Measurements from ENCODE around the gene ZNF282.

The ZNF282 gene

GRCh38 chr7:149195180-149196150 is at the start of gene ZNF282:
ZNF282 (plus strand) TSS chr7:149195546; CDS start chr7:149195590, 44 bp downstream.
- peaks cover 16% of the 10 kb centered on the region for H3K4me1 ChIP-seq (ENCODE audit: control insufficient read depth, insufficient read depth, low read length)
- H3K27me3 ChIP-seq (replicated peaks; ENCODE audit: control insufficient read depth, insufficient read depth, low read length), result no peaks in the 10 kb centered on the region
- peak within 1 kb of the TSS; percentile 99 for H3K9ac ChIP-seq (ENCODE audit: low read length)
- no peaks in the 10 kb centered on the region for H3K9me3 ChIP-seq (ENCODE audit: control insufficient read depth, low read length)
- peak within 1 kb of the TSS; percentile 95 for H3K4me3 ChIP-seq (ENCODE audit: low read length)
- peaks cover 24% of the 10 kb centered on the region for H3K36me3 ChIP-seq (ENCODE audit: control insufficient read depth, insufficient read depth, low read length, severe bottlenecking)
- DNase-seq (ENCODE audit: low read depth), result peak; percentile 96

DNA sequence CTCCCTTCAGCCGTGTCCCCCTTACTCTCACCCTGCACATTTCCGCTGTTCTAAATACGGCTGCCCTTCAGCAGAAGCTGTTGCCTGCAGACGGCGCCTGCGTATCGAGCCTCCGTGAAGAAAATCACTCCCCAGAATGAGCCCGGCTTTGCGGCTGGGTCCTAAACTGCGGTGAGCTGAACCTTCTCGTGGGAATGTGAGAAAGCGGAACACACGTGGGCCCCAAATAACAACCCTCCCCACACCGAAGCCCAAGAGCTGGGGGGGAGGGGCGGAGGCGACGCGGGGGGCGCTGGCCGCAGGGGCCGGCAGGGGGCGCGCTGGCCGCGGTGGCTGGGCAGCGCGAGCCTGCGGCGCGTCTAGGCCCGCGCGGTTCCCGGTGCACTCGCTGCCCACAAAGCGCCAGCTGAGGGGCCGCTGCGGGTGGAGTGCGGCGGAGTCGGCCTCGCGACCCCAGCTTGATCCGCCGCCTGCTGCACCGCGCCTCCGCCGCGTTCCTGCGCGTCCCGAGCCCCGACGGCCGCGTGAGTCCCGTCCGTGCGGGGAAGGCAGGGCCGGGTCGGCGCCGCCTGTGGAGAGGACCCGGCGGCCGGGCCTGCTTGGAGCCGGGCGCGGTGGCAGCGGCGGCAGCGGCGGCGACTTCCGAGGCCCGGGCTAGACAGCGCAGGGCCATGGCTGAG is 48.1 kb upstream of the ZNF282 start, which contains the start of gene ZNF398:
Gene ZNF398, plus strand, starts transcription at position 382 of the 680 bp plus-strand sequence. Its CDS starts 290 bp downstream, at position 672.
- peak; percentile 92 for DNase-seq (ENCODE audit: low read depth)
- Histone ChIP-seq H3K4me3 (ENCODE audit: low read length) (peak within 1 kb of the TSS; percentile 97), H3K9ac (ENCODE audit: low read length) (peak within 1 kb of the TSS; percentile 96), H3K4me1 (ENCODE audit: control insufficient read depth, insufficient read depth, low read length) (peaks cover 22% of the 10 kb centered on the region), H3K36me3 (ENCODE audit: control insufficient read depth, insufficient read depth, low read length, severe bottlenecking) (no peaks in the 10 kb centered on the region), H3K9me3 (ENCODE audit: control insufficient read depth, low read length) (no peaks in the 10 kb centered on the region), H3K27me3 (replicated peaks; ENCODE audit: control insufficient read depth, insufficient read depth, low read length) (no peaks in the 10 kb centered on the region)

DNA sequence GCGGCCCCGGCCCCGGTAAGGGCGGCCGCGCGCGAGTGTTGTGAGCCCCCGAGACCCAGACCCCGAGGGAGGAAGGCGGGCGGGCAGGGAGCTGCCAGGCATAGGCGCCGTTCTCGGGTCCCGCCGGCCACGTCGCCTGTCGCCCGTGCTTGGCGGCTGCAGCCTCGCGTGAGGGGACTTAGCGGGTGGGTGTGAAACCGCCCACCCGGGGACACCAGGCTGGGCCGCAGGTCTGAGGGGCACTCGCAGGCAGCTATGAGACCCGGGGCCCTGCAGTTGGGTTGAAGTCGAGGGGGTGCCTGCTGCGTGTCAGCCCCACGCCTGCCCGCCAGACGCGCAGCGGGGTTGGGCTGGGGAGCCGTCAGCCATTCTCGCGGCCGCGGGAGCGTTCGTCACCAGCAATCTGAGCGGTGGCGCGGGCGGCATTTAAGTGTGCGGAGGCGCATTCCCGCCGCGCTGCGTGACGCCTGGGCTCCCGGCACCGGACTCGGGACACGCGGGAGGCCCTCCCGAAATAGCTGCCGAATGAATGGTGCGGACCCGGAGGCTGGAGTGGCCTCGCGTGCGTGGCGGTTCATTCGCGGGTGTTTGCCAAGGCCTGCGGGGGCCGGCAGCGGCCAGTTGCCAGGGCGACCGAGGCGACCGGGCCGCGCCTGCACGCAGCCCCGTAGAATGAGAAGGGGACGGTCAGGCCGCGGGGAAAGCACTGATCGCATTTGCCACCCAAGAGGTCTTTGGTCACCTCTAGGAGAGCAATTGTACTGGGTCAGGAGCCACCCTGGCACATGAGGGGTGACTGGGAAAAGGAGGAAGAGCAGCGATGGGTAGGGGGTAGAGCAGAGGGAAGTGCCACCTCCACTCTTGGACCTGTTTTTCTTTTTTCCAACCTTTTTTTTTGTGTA is 47.3 kb upstream of the ZNF282 start:
- H3K9me3 ChIP-seq (ENCODE audit: control insufficient read depth, low read length), result no peaks in the 10 kb centered on the region
- no peaks in the 10 kb centered on the region for H3K36me3 ChIP-seq (ENCODE audit: control insufficient read depth, insufficient read depth, low read length, severe bottlenecking)
- peak; percentile 92 for DNase-seq (ENCODE audit: low read depth)
- no peaks in the 10 kb centered on the region for H3K27me3 ChIP-seq (replicated peaks; ENCODE audit: control insufficient read depth, insufficient read depth, low read length)
- peak overlapping the region; percentile 96 for H3K9ac ChIP-seq (ENCODE audit: low read length)
- H3K4me3 ChIP-seq (ENCODE audit: low read length), result peak overlapping the region; percentile 97
- peaks cover 22% of the 10 kb centered on the region for H3K4me1 ChIP-seq (ENCODE audit: control insufficient read depth, insufficient read depth, low read length)

GRCh38 chr7:149150981-149151380 is 44.4 kb upstream of the ZNF282 start:
- H3K36me3 ChIP-seq (ENCODE audit: control insufficient read depth, insufficient read depth, low read length, severe bottlenecking), result peaks cover 18% of the 10 kb centered on the region
- no peak overlapping the region for H3K9ac ChIP-seq (ENCODE audit: low read length)
- H3K27me3 ChIP-seq (replicated peaks; ENCODE audit: control insufficient read depth, insufficient read depth, low read length), result no peaks in the 10 kb centered on the region
- no peaks in the 10 kb centered on the region for H3K9me3 ChIP-seq (ENCODE audit: control insufficient read depth, low read length)
- peaks cover 15% of the 10 kb centered on the region for H3K4me1 ChIP-seq (ENCODE audit: control insufficient read depth, insufficient read depth, low read length)
- H3K4me3 ChIP-seq (ENCODE audit: low read length), result no peak overlapping the region
- no peak for DNase-seq (ENCODE audit: low read depth)

DNA sequence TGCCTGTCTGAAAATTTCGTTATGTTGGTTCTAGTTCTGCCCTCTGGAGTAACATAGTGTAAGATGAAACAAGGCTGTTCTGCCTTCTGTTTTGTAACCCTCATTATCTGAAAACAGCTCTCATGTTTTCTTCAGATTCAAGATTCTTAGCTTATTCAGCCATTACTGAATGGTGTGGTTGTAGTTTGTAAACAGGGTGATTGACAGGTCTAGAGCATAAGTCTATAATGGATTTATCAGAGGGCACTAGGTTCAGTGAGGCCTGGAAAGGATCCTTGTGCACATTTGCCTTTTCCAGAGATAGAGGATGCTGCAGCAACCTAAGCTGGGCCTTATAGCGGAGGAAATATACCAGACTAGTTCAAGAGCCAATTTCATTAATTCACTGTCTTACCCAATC is 42.0 kb upstream of the ZNF282 start:
- no peak for DNase-seq (ENCODE audit: low read depth)
- H3K36me3 ChIP-seq (ENCODE audit: control insufficient read depth, insufficient read depth, low read length, severe bottlenecking), result peaks cover 27% of the 10 kb centered on the region
- no peaks in the 10 kb centered on the region for H3K9me3 ChIP-seq (ENCODE audit: control insufficient read depth, low read length)
- H3K4me1 ChIP-seq (ENCODE audit: control insufficient read depth, insufficient read depth, low read length), result peaks cover 6% of the 10 kb centered on the region
- H3K4me3 ChIP-seq (ENCODE audit: low read length), result no peak overlapping the region
- H3K27me3 ChIP-seq (replicated peaks; ENCODE audit: control insufficient read depth, insufficient read depth, low read length), result no peaks in the 10 kb centered on the region
- no peak overlapping the region for H3K9ac ChIP-seq (ENCODE audit: low read length)

- DNase-seq (ENCODE audit: low read depth), result no peak
- Histone ChIP-seq H3K4me1 (ENCODE audit: control insufficient read depth, insufficient read depth, low read length) (peaks cover 6% of the 10 kb centered on the region), H3K27me3 (replicated peaks; ENCODE audit: control insufficient read depth, insufficient read depth, low read length) (no peaks in the 10 kb centered on the region), H3K9ac (ENCODE audit: low read length) (no peak overlapping the region), H3K9me3 (ENCODE audit: control insufficient read depth, low read length) (no peaks in the 10 kb centered on the region), H3K4me3 (ENCODE audit: low read length) (no peak overlapping the region), H3K36me3 (ENCODE audit: control insufficient read depth, insufficient read depth, low read length, severe bottlenecking) (peaks cover 28% of the 10 kb centered on the region)
Measured at GRCh38 chr7:149154056-149154455, 41.3 kb upstream of the ZNF282 start.

DNA sequence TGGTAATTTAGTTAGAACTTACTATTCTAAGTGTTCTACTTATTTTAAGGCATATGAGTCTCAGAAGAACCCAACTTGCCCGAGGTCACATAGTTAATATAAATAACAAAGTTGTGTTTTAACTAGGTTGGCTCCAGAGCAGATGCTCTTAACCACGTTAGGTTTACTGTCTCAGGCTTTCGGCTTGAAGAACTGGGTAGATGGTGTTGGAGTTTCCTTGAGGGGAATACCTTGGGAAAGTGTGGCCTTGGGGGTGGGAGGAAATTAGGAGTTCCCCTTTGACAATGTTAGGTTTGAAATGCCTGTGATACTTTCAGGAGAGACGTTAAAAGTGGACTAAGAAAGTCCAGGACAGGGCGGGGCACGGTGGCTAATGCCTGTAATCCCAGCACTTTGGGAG is 38.4 kb upstream of the ZNF282 start:
- H3K27me3 ChIP-seq (replicated peaks; ENCODE audit: control insufficient read depth, insufficient read depth, low read length), result no peaks in the 10 kb centered on the region
- no peak overlapping the region for H3K9ac ChIP-seq (ENCODE audit: low read length)
- H3K36me3 ChIP-seq (ENCODE audit: control insufficient read depth, insufficient read depth, low read length, severe bottlenecking), result peaks cover 36% of the 10 kb centered on the region
- H3K4me3 ChIP-seq (ENCODE audit: low read length), result no peak overlapping the region
- no peaks in the 10 kb centered on the region for H3K9me3 ChIP-seq (ENCODE audit: control insufficient read depth, low read length)
- no peak for DNase-seq (ENCODE audit: low read depth)
- peaks cover 6% of the 10 kb centered on the region for H3K4me1 ChIP-seq (ENCODE audit: control insufficient read depth, insufficient read depth, low read length)

DNA sequence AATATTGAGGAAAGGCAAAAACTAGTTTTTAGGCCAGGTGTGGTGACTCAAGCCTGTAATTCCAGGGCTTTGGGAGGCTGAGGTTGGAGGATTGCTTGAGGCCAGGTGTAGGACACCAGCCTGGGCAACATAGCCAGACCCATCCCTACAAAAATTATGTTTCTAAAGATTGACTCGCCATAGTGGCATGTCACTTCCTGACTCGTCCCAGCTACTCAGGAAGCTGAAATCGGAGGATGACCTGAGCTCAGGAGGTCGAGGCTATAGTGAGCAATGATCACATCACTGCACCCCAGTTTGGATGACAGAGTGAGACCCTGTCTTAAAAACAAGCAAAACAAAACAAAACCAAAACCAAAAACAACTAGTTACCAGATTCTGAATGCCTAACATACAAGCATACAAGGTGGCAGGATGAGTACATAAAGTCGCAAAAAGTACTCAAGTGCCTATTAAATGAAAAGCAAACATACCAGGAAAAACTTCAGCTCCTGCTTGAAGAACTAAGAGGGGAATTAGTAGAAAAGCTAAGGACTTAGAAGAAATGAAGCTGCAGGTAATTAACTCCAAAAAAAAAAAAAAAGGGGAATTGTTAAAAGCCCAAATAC is 34.0 kb upstream of the ZNF282 start:
- DNase-seq (ENCODE audit: low read depth), result no peak
- H3K4me3 ChIP-seq (ENCODE audit: low read length), result no peak overlapping the region
- H3K4me1 ChIP-seq (ENCODE audit: control insufficient read depth, insufficient read depth, low read length), result peaks cover 6% of the 10 kb centered on the region
- H3K9ac ChIP-seq (ENCODE audit: low read length), result no peak overlapping the region
- H3K27me3 ChIP-seq (replicated peaks; ENCODE audit: control insufficient read depth, insufficient read depth, low read length), result no peaks in the 10 kb centered on the region
- peaks cover 41% of the 10 kb centered on the region for H3K36me3 ChIP-seq (ENCODE audit: control insufficient read depth, insufficient read depth, low read length, severe bottlenecking)
- no peaks in the 10 kb centered on the region for H3K9me3 ChIP-seq (ENCODE audit: control insufficient read depth, low read length)

DNA sequence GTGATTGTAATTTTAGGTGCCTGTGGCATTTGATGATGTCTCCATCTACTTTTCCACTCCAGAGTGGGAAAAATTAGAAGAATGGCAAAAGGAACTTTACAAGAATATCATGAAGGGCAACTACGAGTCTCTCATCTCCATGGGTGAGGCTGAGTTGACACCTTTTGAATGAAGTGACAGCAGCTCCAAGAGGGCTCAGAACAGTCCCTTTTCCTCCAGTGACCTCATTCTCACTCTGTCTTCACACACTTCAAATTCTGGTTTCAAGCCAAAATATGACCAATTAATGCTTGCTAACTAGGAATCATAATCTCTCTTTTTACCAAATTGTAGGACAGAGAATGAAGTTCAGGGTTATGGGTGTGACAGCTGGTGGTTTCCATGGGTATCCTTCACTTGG is 29.2 kb upstream of the ZNF282 start:
- Histone ChIP-seq H3K4me3 (ENCODE audit: low read length) (no peak overlapping the region), H3K36me3 (ENCODE audit: control insufficient read depth, insufficient read depth, low read length, severe bottlenecking) (peaks cover 68% of the 10 kb centered on the region), H3K4me1 (ENCODE audit: control insufficient read depth, insufficient read depth, low read length) (peaks cover 4% of the 10 kb centered on the region), H3K9me3 (ENCODE audit: control insufficient read depth, low read length) (no peaks in the 10 kb centered on the region), H3K9ac (ENCODE audit: low read length) (no peak overlapping the region), H3K27me3 (replicated peaks; ENCODE audit: control insufficient read depth, insufficient read depth, low read length) (no peaks in the 10 kb centered on the region)
- no peak for DNase-seq (ENCODE audit: low read depth)

GRCh38 chr7:149166630-149167352 is 28.6 kb upstream of the ZNF282 start:
- no peak overlapping the region for H3K9ac ChIP-seq (ENCODE audit: low read length)
- H3K27me3 ChIP-seq (replicated peaks; ENCODE audit: control insufficient read depth, insufficient read depth, low read length), result no peaks in the 10 kb centered on the region
- H3K4me3 ChIP-seq (ENCODE audit: low read length), result no peak overlapping the region
- H3K4me1 ChIP-seq (ENCODE audit: control insufficient read depth, insufficient read depth, low read length), result no peaks in the 10 kb centered on the region
- H3K36me3 ChIP-seq (ENCODE audit: control insufficient read depth, insufficient read depth, low read length, severe bottlenecking), result peaks cover 63% of the 10 kb centered on the region
- no peak for DNase-seq (ENCODE audit: low read depth)
- H3K9me3 ChIP-seq (ENCODE audit: control insufficient read depth, low read length), result no peaks in the 10 kb centered on the region
